Testis (tissue), 3 donors: ENCODE measurements around the gene ZNF613. TPM values are rescaled to one million over a fixed set of nuclear protein-coding genes. Genes with fewer than 3 reads are reported as not detected.

Experiments used
- DNase-seq: peaks from one replicate; pipeline ENCODE4 v3.0.0-alpha.2; 2019
- H3K27ac ChIP-seq, 2 donors: fragments of 200-600 bp; sonication (generic); one replicate each; pipeline ENCODE4 v1.5.1; 2019
- H3K27me3 ChIP-seq: fragments of 200-600 bp; sonication (generic); one replicate; pipeline ENCODE4 v1.5.1; 2019
- H3K36me3 ChIP-seq: fragments of 200-600 bp; sonication (generic); one replicate; pipeline ENCODE4 v1.5.1; 2017; ENCODE audit warnings: low read depth; ENCODE audit errors: missing control alignments
- H3K4me1 ChIP-seq: fragments of 200-600 bp; sonication (generic); one replicate; pipeline ENCODE4 v1.5.1; 2019
- H3K4me3 ChIP-seq, 2 donors: fragments of 200-600 bp; sonication (generic); one replicate each; pipeline ENCODE4 v1.5.1; 2017 to 2019
- H3K9me3 ChIP-seq: fragments of 200-600 bp; sonication (generic); one replicate; pipeline ENCODE4 v1.5.1; 2017
- POLR2A ChIP-seq: fragments of 450-650 bp; IDR thresholded peaks from one replicate; pipeline ENCODE4 v1.6.1; 2017; ENCODE audit warnings: antibody characterized with exemption, mild to moderate bottlenecking, moderate library complexity
- WGBS, 2 donors: methylation state at CpG; one replicate each; pipeline ENCODE4 v1.1.5; 2018; 5-methylcytosine and 5-hydroxymethylcytosine counted together
- intact Hi-C: fragments of 100-400 bp; cut with DNase I; formaldehyde crosslinking; loops from one replicate; pipeline ENCODE4 v1.15.1; 2023; ENCODE audit warnings: low total_unique reads
- polyA plus RNA-seq: library from polyadenylated mRNA; stranded (reverse); fragments of 350-450 nt; fragmentation: Illumina TruSeq; extraction: RNeasy Lipid Tissue Mini Kit (QIAGEN cat#74804); gene quantifications from one replicate; pipeline ENCODE4 v1.2.3, GENCODE V29; 2014; ENCODE audit warnings: low read depth, low replicate concordance; ENCODE audit not compliant: insufficient read depth
- total RNA-seq, 2 donors: library from RNA; depleted of rRNA; stranded (reverse); fragments of >200 nt; gene quantifications; one replicate each; pipeline ENCODE4 v1.2.3, GENCODE V29; 2016
- TF ChIP-seq, protein P1 (sequence below), 3 experiments: fragments of 450-650 bp in 2 of 3; fragments of 200-600 bp in 1 of 3; sonication (generic) in 1 of 3; IDR thresholded peaks; one replicate each; pipeline ENCODE4 v1.5.1; 2016 to 2019; ENCODE audit warnings: antibody characterized with exemption in 3 of 3, mild to moderate bottlenecking in 2 of 3, moderate library complexity in 1 of 3

The ZNF613 gene
- total and polyA plus RNA-seq, 3 donors from 2014 or later: 2.8 to 9.4 (median 9.2) TPM

DNA sequence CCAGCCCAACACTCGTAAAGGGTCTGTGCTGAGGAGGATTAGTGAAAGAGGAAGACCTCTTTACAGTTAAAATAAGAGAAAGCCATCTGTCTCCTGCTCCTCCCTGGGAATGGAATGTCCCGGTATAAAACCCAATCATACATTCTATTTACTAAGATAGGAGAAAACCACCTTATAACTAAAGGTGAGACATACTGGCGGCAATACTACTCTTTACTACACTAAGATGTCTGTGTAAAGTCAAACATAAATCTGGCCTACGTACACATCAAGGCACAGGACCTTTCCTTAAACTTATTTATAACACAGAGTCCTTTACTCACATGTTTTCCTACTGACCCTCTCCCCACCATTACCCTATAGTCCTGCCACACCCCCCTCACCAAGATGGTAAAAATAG, 56.1 kb downstream of the ZNF613 start:
- TF ChIP-seq POLR2A: no peak
- TF ChIP-seq, protein P1, sequence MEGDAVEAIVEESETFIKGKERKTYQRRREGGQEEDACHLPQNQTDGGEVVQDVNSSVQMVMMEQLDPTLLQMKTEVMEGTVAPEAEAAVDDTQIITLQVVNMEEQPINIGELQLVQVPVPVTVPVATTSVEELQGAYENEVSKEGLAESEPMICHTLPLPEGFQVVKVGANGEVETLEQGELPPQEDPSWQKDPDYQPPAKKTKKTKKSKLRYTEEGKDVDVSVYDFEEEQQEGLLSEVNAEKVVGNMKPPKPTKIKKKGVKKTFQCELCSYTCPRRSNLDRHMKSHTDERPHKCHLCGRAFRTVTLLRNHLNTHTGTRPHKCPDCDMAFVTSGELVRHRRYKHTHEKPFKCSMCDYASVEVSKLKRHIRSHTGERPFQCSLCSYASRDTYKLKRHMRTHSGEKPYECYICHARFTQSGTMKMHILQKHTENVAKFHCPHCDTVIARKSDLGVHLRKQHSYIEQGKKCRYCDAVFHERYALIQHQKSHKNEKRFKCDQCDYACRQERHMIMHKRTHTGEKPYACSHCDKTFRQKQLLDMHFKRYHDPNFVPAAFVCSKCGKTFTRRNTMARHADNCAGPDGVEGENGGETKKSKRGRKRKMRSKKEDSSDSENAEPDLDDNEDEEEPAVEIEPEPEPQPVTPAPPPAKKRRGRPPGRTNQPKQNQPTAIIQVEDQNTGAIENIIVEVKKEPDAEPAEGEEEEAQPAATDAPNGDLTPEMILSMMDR (IDR thresholded peaks at IDR 0.05): no peak
- intact Hi-C loops: no loop called here
- no peak for DNase-seq
- 81 to 90% methylated on average over 4 of the region's 4 CpGs for WGBS, 2 donors
- no peak overlapping the region for H3K27ac ChIP-seq
- no peaks in the 10 kb centered on the region for H3K27me3 ChIP-seq
- peaks cover 15% of the 10 kb centered on the region for H3K4me1 ChIP-seq
- no peaks in the 10 kb centered on the region for H3K36me3 ChIP-seq
- H3K4me3 ChIP-seq: no peak overlapping the region
- no peaks in the 10 kb centered on the region for H3K9me3 ChIP-seq

DNA sequence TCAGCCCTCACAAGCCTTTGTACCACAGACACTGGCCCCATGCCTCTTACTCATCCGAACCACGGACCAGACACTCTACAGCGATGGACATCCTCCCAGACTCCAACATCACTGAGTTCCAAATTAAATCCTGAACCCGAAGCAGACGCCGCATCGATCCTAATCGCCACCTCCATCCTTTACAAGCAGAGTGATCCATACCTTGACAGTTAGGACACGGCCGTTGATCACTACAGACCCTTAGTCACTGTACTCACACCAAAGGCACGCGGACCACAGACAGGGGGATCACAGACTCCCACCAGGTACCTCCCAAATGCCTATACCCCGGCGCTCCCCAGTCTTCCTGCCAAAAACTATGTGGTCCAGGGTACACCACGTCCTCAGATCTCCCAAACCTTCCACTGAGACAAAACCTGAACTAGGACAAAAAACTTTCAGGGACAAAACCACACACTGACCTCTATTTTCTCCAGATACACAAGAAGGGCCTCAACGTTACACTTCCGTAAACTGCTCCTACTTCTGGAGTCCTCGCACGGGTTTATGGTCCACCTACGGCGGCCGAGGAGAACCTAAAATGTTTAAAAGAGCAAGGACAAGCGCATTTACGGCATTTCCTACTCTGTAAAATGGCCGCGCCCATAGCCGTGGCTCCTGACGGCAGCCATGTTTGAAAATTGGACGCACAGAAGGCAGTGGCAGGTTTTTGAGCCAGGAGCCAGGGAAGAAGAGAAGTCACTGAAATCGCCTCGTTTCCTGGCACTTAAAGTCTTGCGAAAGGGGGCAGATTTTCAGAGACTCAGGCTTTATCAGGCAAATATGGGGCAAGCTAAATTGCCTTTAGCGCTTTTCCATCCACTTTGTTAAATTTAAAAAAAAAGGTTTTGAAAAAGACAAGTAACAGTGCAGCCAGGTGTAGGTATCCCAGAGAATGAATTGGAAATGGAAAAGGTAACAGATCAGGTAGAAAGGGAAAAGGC, 59.3 kb downstream of the ZNF613 start, which contains the start of gene ZNF350:
Gene ZNF350 (minus strand): TSS at position 532 of the 983 bp plus-strand sequence. CDS start 12,480 bp downstream, outside the sequence.
- no peak for TF ChIP-seq POLR2A
- TF ChIP-seq, protein P1 (IDR thresholded peaks at IDR 0.05): no peak
- H3K27me3 ChIP-seq: no peaks in the 10 kb centered on the region
- intact Hi-C loops: no loop called here
- no peaks in the 10 kb centered on the region for H3K9me3 ChIP-seq
- H3K36me3 ChIP-seq: no peaks in the 10 kb centered on the region
- 2 to 3% methylated on average over 27 to 33 of the region's 33 CpGs for WGBS, 2 donors
- peak within 1 kb of the TSS; percentile 92 to 93 for H3K4me3 ChIP-seq
- peak within 1 kb of the TSS; percentile 51 to 85 for H3K27ac ChIP-seq
- DNase-seq: peak; percentile 100
- H3K4me1 ChIP-seq: peaks cover 15% of the 10 kb centered on the region

DNA sequence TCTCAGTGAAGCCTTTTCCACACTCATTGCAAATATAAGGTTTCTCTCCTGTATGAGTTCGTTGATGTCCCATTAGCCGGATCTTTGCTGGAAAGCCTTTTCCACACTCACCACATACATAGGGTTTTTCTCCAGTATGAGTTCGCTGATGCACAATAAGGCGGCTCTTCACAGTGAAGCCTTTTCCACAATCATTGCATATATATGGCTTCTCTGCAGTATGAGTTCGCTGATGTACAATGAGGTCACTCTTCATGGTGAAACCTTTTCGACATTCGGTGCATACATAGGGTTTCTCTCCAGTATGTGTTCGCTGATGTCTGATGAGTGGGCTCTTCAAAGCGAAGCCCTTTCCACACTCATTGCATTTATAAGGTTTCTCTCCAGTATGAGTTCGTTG, 66.2 kb downstream of the ZNF613 start:
- H3K9me3 ChIP-seq: peaks cover 7% of the 10 kb centered on the region
- no peak overlapping the region for H3K27ac ChIP-seq
- no peak for DNase-seq
- H3K4me1 ChIP-seq: no peaks in the 10 kb centered on the region
- intact Hi-C loops: no loop called here
- TF ChIP-seq POLR2A: no peak
- TF ChIP-seq, protein P1 (IDR thresholded peaks at IDR 0.05): no peak
- H3K27me3 ChIP-seq: no peaks in the 10 kb centered on the region
- H3K4me3 ChIP-seq: no peak overlapping the region
- H3K36me3 ChIP-seq: no peaks in the 10 kb centered on the region
- 96 to 99% methylated on average over 10 of the region's 10 CpGs for WGBS, 2 donors

DNA sequence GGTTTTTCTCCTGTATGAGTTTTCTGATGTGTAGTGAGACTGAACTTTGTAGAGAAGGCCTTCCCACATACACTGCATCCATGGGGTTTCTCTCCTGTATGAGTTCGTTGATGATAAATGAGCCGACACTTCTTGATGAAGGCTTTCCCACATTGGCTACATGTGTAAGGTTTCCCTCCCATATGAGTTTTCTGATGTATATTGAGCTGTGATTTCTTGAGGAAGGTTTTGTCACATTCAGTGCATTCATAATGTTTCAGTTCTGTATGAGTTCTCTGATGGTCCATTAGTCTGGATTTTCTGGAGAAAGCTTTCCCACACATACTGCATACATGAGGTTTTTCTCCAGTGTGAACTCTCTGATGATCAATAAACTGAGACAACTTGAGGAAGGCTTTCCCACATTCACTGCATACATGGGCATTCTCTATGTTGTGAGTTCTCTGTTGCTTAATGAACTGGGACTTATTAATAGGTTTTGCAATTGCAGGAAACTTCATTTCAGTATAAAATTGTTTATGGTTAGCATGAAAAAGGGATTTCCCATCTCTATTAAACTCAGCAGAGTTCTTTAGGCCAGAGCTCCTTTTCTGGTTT, 66.9 kb downstream of the ZNF613 start:
- Histone ChIP-seq H3K4me1 (no peaks in the 10 kb centered on the region), H3K4me3 (no peak overlapping the region), H3K36me3 (no peaks in the 10 kb centered on the region), H3K27ac (no peak overlapping the region), H3K9me3 (peaks cover 7% of the 10 kb centered on the region), H3K27me3 (no peaks in the 10 kb centered on the region)
- DNase-seq: no peak
- no peak for TF ChIP-seq POLR2A
- TF ChIP-seq, protein P1 (IDR thresholded peaks at IDR 0.05): no peak
- 94 to 98% methylated on average over 2 of the region's 2 CpGs for WGBS, 2 donors
- intact Hi-C loops: no loop called here

Other genes with a start within 250 kb of the ZNF613 start
- 100 to 1,000 TPM in 1 of 2 donors, 10 to 100 TPM in 1; 37.8 to 106 TPM for gene SPACA6, start 234.1 kb upstream of the ZNF613 start, total RNA-seq
- gene SPACA6, start 234.1 kb upstream of the ZNF613 start, polyA plus RNA-seq: 19.8 TPM
- 1 to 10 TPM in 1 of 2 donors, under 1 TPM in 1; 0.99 to 2.1 TPM for gene HAS1, start 203.5 kb upstream of the ZNF613 start, total RNA-seq
- 0.44 TPM for gene HAS1, start 203.5 kb upstream of the ZNF613 start, polyA plus RNA-seq
- 1 to 10 TPM; 1.4 to 2.1 TPM for gene FPR1, start 175.6 kb upstream of the ZNF613 start, total RNA-seq
- gene FPR1, start 175.6 kb upstream of the ZNF613 start, polyA plus RNA-seq: 3.5 TPM
- under 1 TPM; 0.19 to 0.31 TPM for gene FPR2, start 166.3 kb upstream of the ZNF613 start, total RNA-seq
- gene FPR2, start 166.3 kb upstream of the ZNF613 start, polyA plus RNA-seq: 1.3 TPM
- 10 to 100 TPM in 1 of 2 donors, 1 to 10 TPM in 1; 1.6 to 15.6 TPM for gene FPR3, start 132.3 kb upstream of the ZNF613 start, total RNA-seq
- gene FPR3, start 132.3 kb upstream of the ZNF613 start, polyA plus RNA-seq: 8.8 TPM
- gene ZNF577, start 39.5 kb upstream of the ZNF613 start, total RNA-seq: 10 to 100 TPM; 65.2 to 85.2 TPM
- 43.5 TPM for gene ZNF577, start 39.5 kb upstream of the ZNF613 start, polyA plus RNA-seq
- gene ZNF649, start 22.5 kb upstream of the ZNF613 start, total RNA-seq: 10 to 100 TPM; 12.2 to 12.4 TPM
- 8.7 TPM for gene ZNF649, start 22.5 kb upstream of the ZNF613 start, polyA plus RNA-seq
- gene ZNF350, start 59.4 kb downstream of the ZNF613 start, total RNA-seq: 10 to 100 TPM; 18.0 to 19.0 TPM
- gene ZNF350, start 59.4 kb downstream of the ZNF613 start, polyA plus RNA-seq: 7.5 TPM
- 10 to 100 TPM in 1 of 2 donors, 1 to 10 TPM in 1; 8.8 to 10.3 TPM for gene ZNF615, start 80.7 kb downstream of the ZNF613 start, total RNA-seq
- 4.7 TPM for gene ZNF615, start 80.7 kb downstream of the ZNF613 start, polyA plus RNA-seq
- gene ZNF614, start 100.9 kb downstream of the ZNF613 start, total RNA-seq: 10 to 100 TPM; 13.2 to 13.9 TPM
- gene ZNF614, start 100.9 kb downstream of the ZNF613 start, polyA plus RNA-seq: 8.6 TPM
- 10 to 100 TPM; 15.7 to 16.8 TPM for gene ZNF432, start 121.4 kb downstream of the ZNF613 start, total RNA-seq
- gene ZNF432, start 121.4 kb downstream of the ZNF613 start, polyA plus RNA-seq: 11.6 TPM
- 10 to 100 TPM; 26.9 to 27.0 TPM for gene ZNF841, start 168.3 kb downstream of the ZNF613 start, total RNA-seq
- 8.5 TPM for gene ZNF841, start 168.3 kb downstream of the ZNF613 start, polyA plus RNA-seq
- 10 to 100 TPM in 1 of 2 donors, 1 to 10 TPM in 1; 9.0 to 11.3 TPM for gene ZNF616, start 212.5 kb downstream of the ZNF613 start, total RNA-seq
- 6.3 TPM for gene ZNF616, start 212.5 kb downstream of the ZNF613 start, polyA plus RNA-seq
- gene ZNF836, start 244.1 kb downstream of the ZNF613 start, total RNA-seq: 1 to 10 TPM; 5.4 to 9.2 TPM
- 3.3 TPM for gene ZNF836, start 244.1 kb downstream of the ZNF613 start, polyA plus RNA-seq